HL-60 (cell line): ENCODE measurements around the gene ERCC1.

ENCODE experiments used
- DNase-seq, 2 experiments: peaks; one replicate each; pipeline ENCODE4 v3.0.0-alpha.2; 2010 to 2020; ENCODE audit warnings: low read depth in 1 of 2, low spot score in 1 of 2
- H3K27ac ChIP-seq: fragments of 250-450 bp; sonication (Bioruptor Pico); replicated peaks from 2 replicates; pipeline ENCODE4 v1.5.1; 2020; ENCODE audit warnings: mild to moderate bottlenecking, moderate library complexity
- H3K27me3 ChIP-seq: fragments of 250-450 bp; sonication (Bioruptor Pico); 2 replicates; pipeline ENCODE4 v1.5.1; 2021; ENCODE audit warnings: mild to moderate bottlenecking, moderate library complexity; ENCODE audit not compliant: insufficient read depth, poor library complexity, severe bottlenecking
- H3K4me3 ChIP-seq: replicated peaks from 2 replicates; pipeline ENCODE4 v1.5.1; 2011; ENCODE audit warnings: mild to moderate bottlenecking, control low read depth, low read length; ENCODE audit not compliant: insufficient read depth
- CTCF ChIP-seq: IDR thresholded peaks from one replicate; pipeline ENCODE4 v1.5.1; 2011; ENCODE audit warnings: low read length, control low read depth, inconsistent platforms; ENCODE audit not compliant: insufficient read depth
- GABPA ChIP-seq: IDR thresholded peaks from 2 replicates; pipeline ENCODE4 v1.6.1; 2012; ENCODE audit warnings: low read depth
- POLR2AphosphoS5 ChIP-seq: IDR thresholded peaks from 2 replicates; pipeline ENCODE4 v1.6.1; 2012; ENCODE audit warnings: low read depth
- REST ChIP-seq: IDR thresholded peaks from 2 replicates; pipeline ENCODE4 v1.6.1; 2012; ENCODE audit warnings: low read depth; ENCODE audit not compliant: insufficient replicate concordance
- SPI1 ChIP-seq: IDR thresholded peaks from 2 replicates; pipeline ENCODE4 v1.6.1; 2012; ENCODE audit warnings: low read depth, mild to moderate bottlenecking, borderline replicate concordance

Gene ERCC1

GRCh38 chr19:45405435-45406225 lies 18.1 kb downstream of the ERCC1 start:
- Histone ChIP-seq H3K4me3 (peak overlapping the region; percentile 99), H3K27me3 (no peaks in the 10 kb centered on the region), H3K27ac (peak overlapping the region; percentile 99)
- TF ChIP-seq SPI1 (peak; percentile 58; the same call in 1 of the 2 replicates), GABPA (no peak), REST (peak; percentile 9), POLR2AphosphoS5 (peak; percentile 68; the same call in 1 of the 2 replicates), CTCF (no peak)
- DNase-seq: peak; percentile 70 to 90

- no peak for TF ChIP-seq REST
- TF ChIP-seq SPI1: no peak
- no peak for TF ChIP-seq CTCF
- TF ChIP-seq GABPA: no peak
- TF ChIP-seq POLR2AphosphoS5: no peak
- DNase-seq: no peak
- Histone ChIP-seq H3K27me3 (no peaks in the 10 kb centered on the region), H3K4me3 (peak within 1 kb of the TSS; percentile 99), H3K27ac (peak within 1 kb of the TSS; percentile 99)
Observed at GRCh38 chr19:45404557-45405434, 18.9 kb downstream of the ERCC1 start, which contains the start of gene PPP1R13L. Gene PPP1R13L, minus strand, starts transcription at chr19:45405069. Its CDS starts 6,751 bp downstream, at chr19:45398318.

- Histone ChIP-seq H3K27ac (no peak overlapping the region), H3K4me3 (no peak overlapping the region), H3K27me3 (no peaks in the 10 kb centered on the region)
- peak in 1 of 2 experiments; percentile 51 for DNase-seq
- no peak for TF ChIP-seq GABPA
- TF ChIP-seq CTCF: no peak
- TF ChIP-seq REST: no peak
- TF ChIP-seq SPI1: no peak
- TF ChIP-seq POLR2AphosphoS5: no peak
Observed at GRCh38 chr19:45403781-45404556, 19.7 kb downstream of the ERCC1 start.
